ENCODE measurements around the gene KRT3.
"Not testable (repeated sequence)": the region's sequence is repeated elsewhere in the genome, so short reads cannot be mapped to it uniquely, and the experiment has no call there.

Gene KRT3

GRCh38 chr12:52756281-52756960 lies 39.5 kb downstream of the KRT3 start:
- DNase-seq, result no peak

DNA sequence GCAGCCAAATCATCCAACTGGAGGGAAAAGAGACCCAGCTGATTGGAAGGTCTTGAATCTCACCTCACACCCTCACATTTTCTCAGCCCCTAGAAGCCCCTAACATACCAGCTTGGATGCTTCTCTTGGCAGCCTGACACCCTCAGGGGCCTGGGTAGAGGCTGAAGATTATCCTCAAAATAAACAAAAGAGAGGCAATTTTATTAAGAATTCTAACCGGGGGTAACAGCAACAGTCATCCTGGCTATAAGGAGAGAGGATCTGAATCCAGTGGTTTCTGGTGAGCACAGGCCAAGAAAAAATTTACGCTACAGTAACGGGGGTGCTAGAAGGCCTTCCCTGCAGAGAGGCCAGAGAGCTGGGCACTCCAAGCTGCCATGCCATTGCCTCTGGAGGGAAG lies 40.4 kb downstream of the KRT3 start:
- DNase-seq, result no peak

DNA sequence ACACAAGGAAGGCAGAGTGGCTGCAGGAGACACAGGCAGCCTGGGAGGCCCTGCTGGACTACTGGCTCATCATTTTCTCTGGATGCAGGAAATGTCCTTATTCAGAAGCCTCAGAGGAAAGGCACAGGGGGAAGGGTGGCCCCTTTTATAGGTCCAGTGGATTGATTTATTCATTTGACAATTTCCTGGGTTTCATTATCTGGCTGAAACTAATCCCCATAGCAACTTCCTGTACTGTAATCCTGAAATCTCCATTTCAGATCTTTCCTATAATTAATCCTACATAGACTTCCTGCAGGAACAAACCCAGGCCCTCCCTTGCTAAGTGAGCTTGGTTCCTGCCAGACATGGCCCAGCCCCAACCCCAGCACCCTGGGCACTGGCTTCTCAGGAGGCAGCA lies 41.8 kb downstream of the KRT3 start:
- no peak for DNase-seq

GRCh38 chr12:52753283-52753682 lies 42.6 kb downstream of the KRT3 start:
- no peak for DNase-seq

GRCh38 chr12:52752516-52752915 lies 43.4 kb downstream of the KRT3 start:
- DNase-seq, result no peak

- no peak for DNase-seq
These were observed 44.1 kb downstream of the KRT3 start for GRCh38 chr12:52751795-52752194.

DNA sequence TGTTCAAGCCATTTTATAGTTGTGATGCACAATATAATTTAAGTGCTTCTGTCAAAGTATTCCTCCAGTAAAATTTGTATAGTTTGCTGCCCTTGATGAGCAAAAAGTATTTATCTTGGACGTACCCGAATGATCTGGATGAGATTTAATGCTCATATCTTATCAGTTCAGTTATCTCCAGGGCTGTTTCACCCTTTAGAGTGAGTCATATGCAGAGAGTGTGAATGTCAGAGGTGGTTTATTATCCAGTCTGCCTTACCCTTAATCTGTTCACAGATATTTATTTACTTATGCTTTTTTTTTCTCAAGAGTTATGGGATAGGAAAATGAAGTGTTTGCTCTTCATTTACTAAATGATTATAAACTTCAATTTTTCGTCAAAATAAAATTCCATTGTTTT lies 45.4 kb downstream of the KRT3 start:
- DNase-seq, result not testable (repeated sequence)

- no peak for DNase-seq
These were observed 46.1 kb downstream of the KRT3 start for GRCh38 chr12:52749827-52750226.

DNA sequence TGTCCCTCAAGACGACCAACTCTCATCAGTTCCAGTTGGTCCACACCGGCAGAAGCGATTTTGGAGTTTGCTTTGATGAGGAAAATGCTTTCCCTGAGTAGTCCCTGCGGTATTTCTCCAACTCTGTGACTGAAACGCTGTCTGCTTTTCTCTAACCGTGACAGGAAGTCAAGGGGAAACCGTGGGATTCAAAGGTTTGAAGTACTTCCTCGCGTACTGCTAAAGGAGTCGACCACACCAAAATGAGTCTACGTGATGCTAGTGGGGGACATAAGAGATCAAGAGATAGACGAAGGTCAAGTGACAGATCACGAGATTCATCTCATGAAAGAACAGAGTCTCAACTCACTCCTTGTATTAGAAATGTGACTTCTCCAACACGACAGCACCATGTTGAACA lies 47.3 kb downstream of the KRT3 start:
- peak in 1 of 6 experiments; percentile 3 for DNase-seq

- DNase-seq, result no peak
These were observed 50.4 kb downstream of the KRT3 start for GRCh38 chr12:52745554-52745953.

GRCh38 chr12:52744493-52745156 lies 51.3 kb downstream of the KRT3 start:
- no peak for DNase-seq

- no peak for DNase-seq
These were observed 53.0 kb downstream of the KRT3 start for GRCh38 chr12:52742822-52743457.

- DNase-seq, result no peak
These were observed 53.7 kb downstream of the KRT3 start for GRCh38 chr12:52742196-52742580.

- peak; percentile 23 to 67 (median 52) for DNase-seq
These were observed 54.3 kb downstream of the KRT3 start for GRCh38 chr12:52741375-52742195.

- no peak for DNase-seq
These were observed 55.3 kb downstream of the KRT3 start for GRCh38 chr12:52740584-52740983.

DNA sequence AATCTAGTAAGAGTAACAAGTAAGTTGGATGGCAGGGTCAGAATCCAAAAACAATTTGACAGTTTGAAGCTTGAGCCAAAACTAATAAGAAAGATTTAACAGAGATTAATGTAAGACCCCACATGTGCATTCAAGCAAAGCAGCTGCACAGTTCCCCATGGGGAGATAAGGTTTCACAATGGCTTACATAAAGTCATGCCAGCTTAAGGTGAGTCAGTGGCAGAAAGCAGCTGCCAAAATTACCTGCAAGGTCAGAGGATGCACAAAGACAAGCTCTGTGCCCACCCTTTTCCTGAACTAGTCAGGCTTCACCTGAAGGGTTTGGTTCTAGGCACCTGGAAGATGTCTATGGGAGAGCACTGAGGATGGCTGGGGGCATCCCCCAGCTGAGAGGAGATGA lies 56.0 kb downstream of the KRT3 start:
- no peak for DNase-seq

All from stimulated activated naive CD4-positive, alpha-beta T cell (primary cell).